Activated CD4-positive, alpha-beta T cell treated with anti-CD3 and anti-CD28 coated beads, Interleukin-2, Interleukin-4, amounts not matched to agents 100 ng/mL and 50 ng/mL, durations not matched to agents 16 hours and 8 hours (primary cell): ENCODE data around the gene PREX1.
"Not testable (repeated sequence)": the region's sequence is repeated elsewhere in the genome, so short reads cannot be mapped to it uniquely, and the experiment has no call there.

ENCODE experiments used
- DNase-seq: peaks from one replicate; pipeline ENCODE4 v3.0.0-alpha.2; 2020; ENCODE audit warnings: low spot score

Gene PREX1

GRCh38 chr20:48847498-48848205, 19.9 kb upstream of the PREX1 start:
- DNase-seq, result no peak

- peak; percentile 30 for DNase-seq
Measured at GRCh38 chr20:48846516-48847492, 19.0 kb upstream of the PREX1 start.

GRCh38 chr20:48845721-48846306, 18.0 kb upstream of the PREX1 start:
- DNase-seq, result no peak

- no peak for DNase-seq
Measured at GRCh38 chr20:48844996-48845395, 17.2 kb upstream of the PREX1 start.

- DNase-seq, result not testable (repeated sequence)
Measured at GRCh38 chr20:48843896-48844295, 16.1 kb upstream of the PREX1 start.

GRCh38 chr20:48843057-48843806, 15.4 kb upstream of the PREX1 start:
- no peak for DNase-seq

GRCh38 chr20:48841875-48842529, 14.2 kb upstream of the PREX1 start:
- DNase-seq, result no peak

GRCh38 chr20:48841196-48841874, 13.5 kb upstream of the PREX1 start:
- DNase-seq, result no peak

- DNase-seq, result no peak
Measured at GRCh38 chr20:48839154-48839917, 11.5 kb upstream of the PREX1 start.

- DNase-seq, result no peak
Measured at GRCh38 chr20:48837014-48837413, 9.2 kb upstream of the PREX1 start.

- DNase-seq, result no peak
Measured at GRCh38 chr20:48835390-48835789, 7.6 kb upstream of the PREX1 start.

GRCh38 chr20:48834278-48834677, 6.5 kb upstream of the PREX1 start:
- no peak for DNase-seq

GRCh38 chr20:48832405-48832730, 4.6 kb upstream of the PREX1 start:
- DNase-seq, result no peak

- no peak for DNase-seq
Measured at GRCh38 chr20:48831718-48832404, 4.1 kb upstream of the PREX1 start.

GRCh38 chr20:48830826-48831318, 3.1 kb upstream of the PREX1 start:
- no peak for DNase-seq

GRCh38 chr20:48829940-48830339, 2.1 kb upstream of the PREX1 start:
- DNase-seq, result no peak

GRCh38 chr20:48828734-48829460, 1.1 kb upstream of the PREX1 start:
- no peak for DNase-seq

- DNase-seq, result peak; percentile 26
Measured at GRCh38 chr20:48826883-48827771, 672 bp downstream of the PREX1 start.
